Neural cell (in vitro differentiated cells): Measurements from ENCODE around the gene TTC39B. TPM values are rescaled to one million over a fixed set of nuclear protein-coding genes. Genes with fewer than 3 reads are reported as not detected.

ENCODE experiments used
- H2AFZ ChIP-seq: fragments of 200-600, 300-800 bp; sonication (generic), shearing (Covaris generic); 2 replicates; pipeline ENCODE4 v1.6.0; 2014; ENCODE audit warnings: low read depth, mild to moderate bottlenecking, antibody characterized with exemption, low read length, moderate library complexity
- H3F3A ChIP-seq: fragments of 200-600 bp; shearing (Covaris generic); 2 replicates; pipeline ENCODE4 v1.6.1; 2016; ENCODE audit warnings: mild to moderate bottlenecking, moderate library complexity, mixed read lengths, antibody characterized with exemption, low read length; ENCODE audit not compliant: insufficient read depth, poor library complexity, severe bottlenecking
- H3K27ac ChIP-seq: fragments of 200-600, 300-800 bp; sonication (generic), shearing (Covaris generic); 2 replicates; pipeline ENCODE4 v1.5.1; 2014; ENCODE audit warnings: mild to moderate bottlenecking, low read length, moderate library complexity
- H3K27me3 ChIP-seq: fragments of 300-800, 200-600 bp; sonication (generic), shearing (Covaris generic); 2 replicates; pipeline ENCODE4 v1.6.0; 2014; ENCODE audit warnings: mild to moderate bottlenecking, low read depth, low read length, moderate library complexity; ENCODE audit not compliant: insufficient read depth
- H3K36me3 ChIP-seq: fragments of 300-800, 200-600 bp; sonication (generic), shearing (Covaris generic); 2 replicates; pipeline ENCODE4 v1.5.1; 2014; ENCODE audit warnings: mild to moderate bottlenecking, antibody characterized with exemption, low read length, moderate library complexity; ENCODE audit not compliant: insufficient read depth
- H3K4me2 ChIP-seq: fragments of 300-800, 200-600 bp; sonication (generic), shearing (Covaris generic); 2 replicates; pipeline ENCODE4 v1.6.0; 2014; ENCODE audit warnings: mild to moderate bottlenecking, low read length
- H3K4me3 ChIP-seq: fragments of 300-800, 200-600 bp; sonication (generic), shearing (Covaris generic); 2 replicates; pipeline ENCODE4 v1.5.1; 2014; ENCODE audit warnings: mild to moderate bottlenecking, low read length, moderate library complexity
- H3K79me2 ChIP-seq: fragments of 200-600 bp; shearing (Covaris generic); replicated peaks from 2 replicates; pipeline ENCODE4 v1.6.0; 2014; ENCODE audit warnings: mild to moderate bottlenecking, low read length, moderate library complexity; ENCODE audit not compliant: insufficient read depth
- H3K9ac ChIP-seq: fragments of 300-800, 200-600 bp; sonication (generic), shearing (Covaris generic); 2 replicates; pipeline ENCODE4 v1.6.1; 2016; ENCODE audit warnings: mild to moderate bottlenecking, low read length, mixed read lengths
- H3K9me2 ChIP-seq: fragments of 200-600 bp; shearing (Covaris generic); 2 replicates; pipeline ENCODE4 v1.6.1; 2016; ENCODE audit warnings: mild to moderate bottlenecking, low read length, mixed read lengths; ENCODE audit not compliant: insufficient read depth
- H3K9me3 ChIP-seq: fragments of 200-600, 300-800 bp; sonication (generic), shearing (Covaris generic); 2 replicates; pipeline ENCODE4 v1.6.1; 2016; ENCODE audit warnings: mild to moderate bottlenecking, mixed run types, low read length, moderate library complexity, mixed read lengths
- H4K20me1 ChIP-seq: fragments of 200-600 bp; shearing (Covaris generic); 2 replicates; pipeline ENCODE4 v1.6.1; 2016; ENCODE audit warnings: mild to moderate bottlenecking, mixed run types; ENCODE audit not compliant: insufficient read depth
- EP300 ChIP-seq: fragments of 450-650 bp; conservative IDR thresholded peaks from 2 replicates; pipeline ENCODE4 v1.6.1; 2014; ENCODE audit warnings: antibody characterized with exemption, mild to moderate bottlenecking, moderate library complexity; ENCODE audit not compliant: poor library complexity, severe bottlenecking
- MXI1 ChIP-seq: fragments of 450-650 bp; conservative IDR thresholded peaks from 2 replicates; pipeline ENCODE4 v1.6.1; 2014; ENCODE audit warnings: antibody characterized with exemption, mild to moderate bottlenecking; ENCODE audit not compliant: poor library complexity, severe bottlenecking
- POLR2AphosphoS5 ChIP-seq: IDR thresholded peaks from 2 replicates; pipeline ENCODE4 v1.6.1; 2012
- RAD21 ChIP-seq: fragments of 450-650 bp; conservative IDR thresholded peaks from 2 replicates; pipeline ENCODE4 v1.6.1; 2014; ENCODE audit warnings: antibody characterized with exemption, mild to moderate bottlenecking, moderate library complexity
- SMC3 ChIP-seq: fragments of 450-650 bp; conservative IDR thresholded peaks from 2 replicates; pipeline ENCODE4 v1.6.1; 2014; ENCODE audit warnings: antibody characterized with exemption, mild to moderate bottlenecking, moderate library complexity; ENCODE audit not compliant: poor library complexity
- TAF1 ChIP-seq: IDR thresholded peaks from 2 replicates; pipeline ENCODE4 v1.6.1; 2012; ENCODE audit warnings: low read depth
- polyA plus RNA-seq: library from polyadenylated mRNA; depleted of rRNA; stranded (reverse); fragments of >200 nt; gene quantifications from 2 replicates; pipeline ENCODE4 v1.2.3, GENCODE V29; 2014
- TF ChIP-seq, protein P1 (sequence below): IDR thresholded peaks from 2 replicates; pipeline ENCODE4 v1.6.1; 2012; ENCODE audit warnings: borderline replicate concordance
- TF ChIP-seq, protein P2 (sequence below): fragments of 450-650 bp; IDR thresholded peaks from 2 replicates; pipeline ENCODE4 v1.5.1; 2014; ENCODE audit warnings: antibody characterized with exemption, mild to moderate bottlenecking, moderate library complexity; ENCODE audit not compliant: poor library complexity, severe bottlenecking

Gene TTC39B
- polyA plus RNA-seq, 1 donor from 2014 or later: 2.8 TPM

DNA sequence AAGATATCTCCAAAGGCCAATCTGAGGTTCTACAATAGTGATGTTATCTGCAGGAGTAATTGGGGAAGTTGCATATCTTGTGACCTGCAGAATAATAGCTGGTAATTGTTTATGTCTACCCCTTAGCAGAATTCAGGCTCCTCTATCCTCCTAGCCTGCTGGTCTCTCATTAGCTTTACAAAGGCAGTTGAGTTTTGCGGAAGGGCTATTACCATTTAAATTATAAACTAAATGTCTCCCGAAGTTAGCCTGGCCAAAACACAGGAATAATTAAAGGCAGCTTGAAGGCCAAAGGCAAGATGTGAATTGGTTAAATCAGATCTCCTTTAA lies 168.7 kb downstream of the TTC39B start:
- no peak for TF ChIP-seq MXI1
- no peak for TF ChIP-seq EP300
- TF ChIP-seq, protein P1, sequence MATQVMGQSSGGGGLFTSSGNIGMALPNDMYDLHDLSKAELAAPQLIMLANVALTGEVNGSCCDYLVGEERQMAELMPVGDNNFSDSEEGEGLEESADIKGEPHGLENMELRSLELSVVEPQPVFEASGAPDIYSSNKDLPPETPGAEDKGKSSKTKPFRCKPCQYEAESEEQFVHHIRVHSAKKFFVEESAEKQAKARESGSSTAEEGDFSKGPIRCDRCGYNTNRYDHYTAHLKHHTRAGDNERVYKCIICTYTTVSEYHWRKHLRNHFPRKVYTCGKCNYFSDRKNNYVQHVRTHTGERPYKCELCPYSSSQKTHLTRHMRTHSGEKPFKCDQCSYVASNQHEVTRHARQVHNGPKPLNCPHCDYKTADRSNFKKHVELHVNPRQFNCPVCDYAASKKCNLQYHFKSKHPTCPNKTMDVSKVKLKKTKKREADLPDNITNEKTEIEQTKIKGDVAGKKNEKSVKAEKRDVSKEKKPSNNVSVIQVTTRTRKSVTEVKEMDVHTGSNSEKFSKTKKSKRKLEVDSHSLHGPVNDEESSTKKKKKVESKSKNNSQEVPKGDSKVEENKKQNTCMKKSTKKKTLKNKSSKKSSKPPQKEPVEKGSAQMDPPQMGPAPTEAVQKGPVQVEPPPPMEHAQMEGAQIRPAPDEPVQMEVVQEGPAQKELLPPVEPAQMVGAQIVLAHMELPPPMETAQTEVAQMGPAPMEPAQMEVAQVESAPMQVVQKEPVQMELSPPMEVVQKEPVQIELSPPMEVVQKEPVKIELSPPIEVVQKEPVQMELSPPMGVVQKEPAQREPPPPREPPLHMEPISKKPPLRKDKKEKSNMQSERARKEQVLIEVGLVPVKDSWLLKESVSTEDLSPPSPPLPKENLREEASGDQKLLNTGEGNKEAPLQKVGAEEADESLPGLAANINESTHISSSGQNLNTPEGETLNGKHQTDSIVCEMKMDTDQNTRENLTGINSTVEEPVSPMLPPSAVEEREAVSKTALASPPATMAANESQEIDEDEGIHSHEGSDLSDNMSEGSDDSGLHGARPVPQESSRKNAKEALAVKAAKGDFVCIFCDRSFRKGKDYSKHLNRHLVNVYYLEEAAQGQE: no peak
- no peak for TF ChIP-seq RAD21
- no peaks in the 10 kb centered on the region for H4K20me1 ChIP-seq
- H3K27ac ChIP-seq: no peak overlapping the region
- no peaks in the 10 kb centered on the region for H3K9me2 ChIP-seq
- no peaks in the 10 kb centered on the region for H3K36me3 ChIP-seq
- H3K4me3 ChIP-seq: no peak overlapping the region
- no peaks in the 10 kb centered on the region for H3F3A ChIP-seq
- H3K4me2 ChIP-seq: no peak overlapping the region
- H3K9me3 ChIP-seq: no peaks in the 10 kb centered on the region
- H2AFZ ChIP-seq: no peak overlapping the region
- H3K27me3 ChIP-seq: no peaks in the 10 kb centered on the region
- H3K9ac ChIP-seq: no peak overlapping the region
- no peaks in the 10 kb centered on the region for H3K79me2 ChIP-seq

DNA sequence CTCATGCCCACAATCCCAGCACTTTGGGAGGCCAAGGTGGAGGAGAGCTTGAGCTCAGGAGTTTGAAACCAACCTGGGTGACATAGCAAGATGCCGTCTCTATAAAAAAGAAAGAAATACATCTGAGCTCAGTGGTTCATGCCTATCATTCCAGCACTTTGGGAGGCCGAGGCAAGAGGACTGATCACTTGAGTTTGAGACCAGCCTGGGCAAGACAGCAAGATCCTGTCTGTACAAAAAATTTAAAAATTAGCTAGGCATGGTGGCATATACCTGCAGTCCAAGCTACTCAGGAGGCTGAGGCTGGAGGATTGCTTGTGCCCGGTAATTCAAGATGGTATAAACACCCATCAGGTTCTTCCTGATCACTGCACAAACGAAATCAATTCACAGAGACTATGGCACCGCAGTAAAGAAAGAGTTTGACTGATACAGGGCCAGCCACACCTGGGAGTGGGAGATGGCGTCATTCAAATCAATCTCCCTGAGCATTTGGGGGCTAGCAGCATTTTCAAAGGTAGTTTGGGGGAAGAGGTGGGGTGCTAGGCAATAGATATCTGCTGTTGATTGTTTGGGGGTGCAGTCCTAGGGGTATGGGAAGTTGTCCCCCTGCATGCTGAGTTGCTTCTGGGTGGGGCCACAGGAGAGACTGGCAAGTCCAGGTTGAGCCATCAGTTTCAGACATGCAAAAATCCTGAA lies 169.2 kb downstream of the TTC39B start:
- H3K9me2 ChIP-seq: no peaks in the 10 kb centered on the region
- no peaks in the 10 kb centered on the region for H3K9me3 ChIP-seq
- H3F3A ChIP-seq: no peaks in the 10 kb centered on the region
- H3K9ac ChIP-seq: no peak overlapping the region
- no peaks in the 10 kb centered on the region for H3K27me3 ChIP-seq
- H3K4me2 ChIP-seq: no peak overlapping the region
- H3K27ac ChIP-seq: no peak overlapping the region
- H2AFZ ChIP-seq: no peak overlapping the region
- H4K20me1 ChIP-seq: no peaks in the 10 kb centered on the region
- no peak overlapping the region for H3K4me3 ChIP-seq
- no peaks in the 10 kb centered on the region for H3K79me2 ChIP-seq
- H3K36me3 ChIP-seq: no peaks in the 10 kb centered on the region
- TF ChIP-seq EP300 (no peak), MXI1 (no peak), TAF1 (no peak), SMC3 (no peak), POLR2AphosphoS5 (no peak), RAD21 (no peak)
- TF ChIP-seq, protein P1: no peak
- TF ChIP-seq, protein P2, sequence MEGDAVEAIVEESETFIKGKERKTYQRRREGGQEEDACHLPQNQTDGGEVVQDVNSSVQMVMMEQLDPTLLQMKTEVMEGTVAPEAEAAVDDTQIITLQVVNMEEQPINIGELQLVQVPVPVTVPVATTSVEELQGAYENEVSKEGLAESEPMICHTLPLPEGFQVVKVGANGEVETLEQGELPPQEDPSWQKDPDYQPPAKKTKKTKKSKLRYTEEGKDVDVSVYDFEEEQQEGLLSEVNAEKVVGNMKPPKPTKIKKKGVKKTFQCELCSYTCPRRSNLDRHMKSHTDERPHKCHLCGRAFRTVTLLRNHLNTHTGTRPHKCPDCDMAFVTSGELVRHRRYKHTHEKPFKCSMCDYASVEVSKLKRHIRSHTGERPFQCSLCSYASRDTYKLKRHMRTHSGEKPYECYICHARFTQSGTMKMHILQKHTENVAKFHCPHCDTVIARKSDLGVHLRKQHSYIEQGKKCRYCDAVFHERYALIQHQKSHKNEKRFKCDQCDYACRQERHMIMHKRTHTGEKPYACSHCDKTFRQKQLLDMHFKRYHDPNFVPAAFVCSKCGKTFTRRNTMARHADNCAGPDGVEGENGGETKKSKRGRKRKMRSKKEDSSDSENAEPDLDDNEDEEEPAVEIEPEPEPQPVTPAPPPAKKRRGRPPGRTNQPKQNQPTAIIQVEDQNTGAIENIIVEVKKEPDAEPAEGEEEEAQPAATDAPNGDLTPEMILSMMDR: no peak
